ENCODE results near the gene PFDN1.

PFDN1 gene

DNA sequence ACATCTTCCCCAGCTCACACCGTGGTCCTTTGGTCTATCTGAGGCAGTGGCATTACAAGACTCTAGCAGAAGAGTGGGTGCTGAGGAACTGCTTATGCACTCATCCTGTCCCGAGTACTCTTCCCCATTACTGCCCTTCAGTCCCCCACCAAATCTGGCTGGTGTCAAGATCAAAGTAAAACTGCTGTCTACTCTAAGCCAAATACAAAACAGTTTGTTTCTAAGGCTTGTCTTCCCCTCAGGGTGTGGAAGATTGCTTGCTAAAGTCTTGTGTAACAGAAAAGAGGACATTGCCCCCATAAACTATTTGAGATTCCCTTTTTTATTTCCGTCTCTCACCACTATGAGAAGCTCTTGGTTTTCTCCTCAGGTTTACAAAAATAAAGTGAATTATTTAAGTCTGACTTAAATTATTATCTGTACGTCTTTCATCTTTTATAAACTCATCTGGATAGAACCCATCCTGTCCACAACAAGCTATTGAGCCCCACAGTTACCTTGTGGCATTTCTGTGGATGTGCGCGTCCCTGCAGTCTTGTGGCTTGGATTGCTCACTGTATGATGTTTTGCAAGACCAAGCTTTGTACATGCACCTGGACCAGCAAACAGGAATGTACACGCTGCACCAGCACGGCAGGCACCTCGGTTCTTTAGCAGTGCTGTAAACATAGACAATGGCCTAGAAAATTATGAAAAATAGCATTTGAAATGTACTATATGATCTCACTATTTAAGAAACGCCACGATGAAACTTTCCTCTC is 66.9 kb downstream of the PFDN1 start:
- DNase-seq = no peak

DNA sequence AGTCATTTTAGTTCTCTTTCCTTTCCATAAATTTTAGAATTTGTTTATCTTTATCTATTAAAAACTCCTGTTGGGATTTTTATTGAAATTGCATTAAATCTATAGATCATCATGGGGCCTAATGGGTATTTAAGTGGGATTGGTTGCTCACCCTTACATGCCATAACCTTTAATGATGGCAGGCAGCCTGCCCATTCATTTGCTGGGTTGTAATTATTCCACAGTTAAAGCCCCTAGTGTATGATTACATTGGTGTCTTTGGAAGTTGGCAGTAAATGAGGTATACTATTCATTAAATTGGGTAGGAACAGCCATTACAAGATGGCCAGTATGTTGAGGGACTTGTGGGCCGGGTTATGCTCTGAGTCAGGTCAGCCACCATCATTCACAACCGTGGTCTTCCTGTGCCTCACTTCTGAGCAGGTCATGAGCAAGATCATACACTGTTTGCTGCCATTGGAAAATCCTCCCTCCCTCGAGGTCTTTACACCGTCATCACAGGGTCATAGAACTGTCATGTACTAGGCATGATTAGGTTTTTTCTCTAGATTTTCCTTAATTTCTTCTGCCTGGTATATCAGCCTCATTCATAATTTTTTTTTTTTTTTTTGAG is 68.4 kb downstream of the PFDN1 start:
- no peak for DNase-seq

DNA sequence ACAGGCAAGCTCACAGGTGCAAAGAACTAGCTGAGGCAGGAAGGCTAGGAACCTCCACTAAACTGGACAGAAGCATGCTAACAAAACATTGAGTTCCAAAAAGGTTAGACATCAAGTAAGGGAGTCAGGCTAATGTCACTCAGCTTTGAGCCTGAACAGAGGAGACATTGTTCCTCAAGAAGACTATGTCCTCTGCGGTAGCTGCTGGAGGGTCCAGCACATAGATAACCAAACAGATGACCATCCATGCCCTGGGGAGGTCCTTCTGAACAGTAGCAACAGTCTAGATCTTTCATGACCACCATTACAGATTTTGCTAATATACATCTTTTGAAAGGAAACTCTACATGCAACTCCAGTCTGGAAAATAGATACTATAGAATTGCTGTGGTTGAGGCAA is 70.2 kb downstream of the PFDN1 start:
- DNase-seq = no peak

DNA sequence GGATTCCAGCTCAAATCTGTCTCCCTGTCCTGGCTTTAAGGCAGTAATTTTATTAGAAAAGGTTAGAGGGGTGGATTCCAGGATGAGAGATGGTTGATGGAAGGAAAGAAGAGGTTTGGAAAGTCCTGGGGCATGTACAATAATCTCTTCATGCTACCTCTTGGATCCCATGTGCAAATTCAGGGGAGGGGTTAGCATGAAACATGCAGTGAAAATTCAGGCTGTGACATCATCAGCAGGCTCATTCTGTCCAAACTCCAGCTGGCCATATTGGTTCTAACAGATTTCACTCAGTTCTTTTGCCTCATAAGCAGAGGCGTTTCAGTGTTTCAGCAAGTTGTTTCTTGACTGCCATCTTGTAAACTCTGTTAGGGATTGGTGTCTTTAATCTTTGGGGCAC is 72.5 kb downstream of the PFDN1 start:
- no peak for DNase-seq

DNA sequence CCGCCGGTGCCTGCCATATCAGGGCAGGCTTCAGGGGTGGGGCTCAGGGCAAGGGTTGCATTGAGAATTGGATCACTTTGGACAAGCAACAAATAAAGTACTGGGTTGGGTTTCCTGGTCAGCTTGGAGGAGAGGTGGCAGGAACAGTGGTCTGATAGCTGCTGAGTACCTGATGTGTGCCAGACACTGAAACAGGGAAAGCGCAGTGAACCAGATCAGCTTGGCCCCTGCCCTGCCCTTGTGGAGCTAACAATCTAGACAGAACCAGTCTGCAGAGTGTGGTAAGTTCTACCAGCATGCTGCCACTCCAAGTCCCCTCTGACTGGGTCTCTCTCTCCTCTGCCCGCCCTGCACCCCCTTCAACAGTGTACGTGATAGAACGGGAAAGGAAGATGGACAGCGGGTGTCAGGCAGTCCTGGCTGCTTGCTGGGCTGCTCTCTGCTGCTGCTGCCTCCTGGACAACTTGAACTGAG is 74.5 kb downstream of the PFDN1 start:
- no peak for DNase-seq

DNA sequence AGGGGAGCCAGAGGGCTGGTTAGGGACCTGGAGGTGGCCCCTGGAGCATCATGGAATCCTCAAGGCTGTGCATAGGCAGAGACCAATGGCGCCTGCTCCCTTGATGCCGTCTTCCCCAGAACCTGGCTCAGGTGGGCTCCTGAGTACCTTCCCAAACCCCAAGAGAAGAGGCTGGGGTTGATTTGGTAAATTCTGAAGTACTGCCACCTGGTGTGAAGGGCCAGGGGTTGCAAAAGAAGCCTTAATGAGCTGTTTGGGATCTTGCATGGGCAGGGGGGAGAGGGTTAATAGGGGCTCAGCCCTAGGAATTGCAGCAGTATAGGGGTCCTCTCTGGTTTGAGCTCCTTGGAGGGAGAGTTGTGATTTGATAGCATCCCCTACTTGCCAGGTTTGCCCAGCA is 75.9 kb downstream of the PFDN1 start:
- DNase-seq = no peak

DNA sequence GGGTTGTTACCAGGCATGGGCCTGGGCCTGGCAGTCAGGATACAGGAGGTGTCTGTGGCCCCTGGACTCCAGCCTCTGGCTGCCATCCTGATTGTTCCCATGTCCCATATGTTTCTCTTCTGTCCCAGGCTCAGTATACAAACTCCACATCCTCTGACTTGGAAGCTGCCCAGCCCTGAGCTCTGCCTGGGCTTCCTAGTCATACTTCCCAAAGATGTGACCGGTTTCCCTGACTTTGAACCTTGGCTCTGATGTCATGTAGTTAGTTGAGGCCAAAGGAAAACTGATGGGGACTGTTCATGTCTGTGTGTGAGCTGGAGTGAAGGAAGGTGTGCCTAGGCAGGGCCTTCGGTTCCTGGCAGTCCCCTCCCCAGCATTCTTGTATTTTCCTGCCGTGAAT is 77.5 kb downstream of the PFDN1 start:
- no peak for DNase-seq

DNA sequence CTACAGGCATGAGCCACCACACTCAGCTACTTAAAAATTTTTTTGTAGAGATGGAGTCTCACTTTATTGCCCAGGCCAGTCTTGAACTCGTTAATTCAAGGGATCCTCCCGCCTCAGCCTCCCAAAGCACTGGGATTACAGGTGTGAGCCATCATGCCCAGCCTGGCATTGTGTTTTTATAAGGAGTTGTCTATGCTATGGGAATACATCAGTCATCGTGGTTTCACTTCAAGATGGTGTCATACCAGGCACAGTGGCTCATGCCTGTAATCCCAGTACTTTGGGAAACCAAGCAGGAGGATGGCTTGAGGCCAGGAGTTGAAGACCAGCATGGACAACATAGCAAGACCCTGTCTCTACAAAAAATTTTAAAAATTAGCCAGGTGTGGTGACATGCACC is 78.2 kb downstream of the PFDN1 start:
- DNase-seq = no peak

DNA sequence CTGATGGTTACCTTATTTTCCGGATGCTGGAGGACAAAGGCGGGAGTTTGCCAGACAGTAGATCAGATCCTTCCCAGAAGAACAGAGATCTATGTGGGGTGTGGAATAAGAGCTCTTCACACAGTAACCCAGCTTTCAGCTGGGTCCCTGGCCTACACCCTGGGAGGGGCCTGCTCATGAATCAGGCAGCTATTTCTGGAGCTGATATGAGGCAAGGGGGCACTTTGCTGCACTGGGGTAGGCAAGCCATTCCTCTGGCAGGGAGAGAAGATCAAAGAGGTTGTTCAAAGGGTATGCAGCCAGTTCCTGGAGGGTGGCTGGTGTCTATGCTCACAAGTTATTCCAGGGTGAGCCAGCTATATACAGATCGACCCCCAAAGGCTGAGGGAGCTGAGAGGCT is 79.3 kb downstream of the PFDN1 start:
- no peak for DNase-seq

DNA sequence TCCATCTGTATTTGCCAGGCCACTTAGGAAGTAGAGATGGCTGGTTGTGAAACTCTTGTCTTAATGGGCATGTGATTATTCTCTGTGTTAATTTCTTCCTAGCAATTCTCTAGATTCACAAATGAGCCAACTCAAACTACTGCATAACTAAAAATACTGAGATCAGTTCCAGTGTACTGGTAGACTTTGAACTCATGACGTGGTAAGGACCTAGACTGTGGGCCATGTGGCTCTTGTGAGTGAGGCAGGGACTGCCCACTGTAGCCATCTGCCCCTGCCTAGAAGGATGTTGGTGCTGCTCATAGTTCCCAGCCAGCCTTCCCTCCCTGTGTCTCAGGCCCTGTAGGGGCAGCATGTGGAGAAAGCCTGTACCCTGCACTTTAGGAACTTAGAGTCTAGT is 80.5 kb downstream of the PFDN1 start:
- no peak for DNase-seq

DNA sequence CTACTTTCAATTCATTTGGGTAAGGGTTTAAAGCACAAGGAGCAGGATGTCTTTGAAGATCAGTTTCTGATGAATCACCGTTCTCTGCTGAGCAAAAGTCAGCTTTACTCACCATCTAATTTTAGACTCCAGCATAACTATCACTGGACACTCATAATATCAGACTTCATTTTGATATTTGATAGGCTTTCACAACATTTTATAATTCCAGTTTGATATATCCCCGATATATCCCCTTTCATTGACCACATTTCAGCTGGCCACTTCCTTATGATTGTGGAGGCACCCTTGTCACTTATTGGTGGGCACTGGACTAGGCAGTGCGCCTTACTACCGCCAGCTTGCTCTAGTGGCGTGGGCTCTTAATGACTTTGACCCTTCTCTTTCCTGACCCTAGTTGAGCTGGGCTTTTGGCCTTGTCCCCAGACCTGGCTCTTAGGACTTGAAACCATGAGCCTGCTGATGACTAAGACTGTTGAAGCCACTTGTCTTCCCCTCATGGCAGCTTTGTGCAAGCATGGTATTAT is 81.1 kb downstream of the PFDN1 start:
- no peak for DNase-seq

DNA sequence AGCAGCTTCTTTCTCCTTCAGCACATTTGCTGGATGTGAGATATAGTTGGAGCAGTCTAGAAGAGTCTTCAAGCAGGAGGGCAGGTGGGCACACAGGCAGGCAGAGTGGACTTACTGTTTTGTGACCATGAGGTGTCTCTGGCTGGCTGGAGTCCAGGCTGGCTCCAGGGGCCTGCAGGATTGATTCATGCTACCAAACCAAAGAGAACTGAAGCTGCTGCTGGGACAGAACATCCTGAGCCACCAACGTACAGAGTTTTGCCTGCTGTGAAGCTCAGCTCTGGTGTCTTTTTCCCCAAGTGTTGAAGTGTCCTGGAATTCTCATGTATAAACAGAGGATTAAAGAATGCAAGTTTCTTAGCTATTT is 82.2 kb downstream of the PFDN1 start:
- DNase-seq = no peak

DNA sequence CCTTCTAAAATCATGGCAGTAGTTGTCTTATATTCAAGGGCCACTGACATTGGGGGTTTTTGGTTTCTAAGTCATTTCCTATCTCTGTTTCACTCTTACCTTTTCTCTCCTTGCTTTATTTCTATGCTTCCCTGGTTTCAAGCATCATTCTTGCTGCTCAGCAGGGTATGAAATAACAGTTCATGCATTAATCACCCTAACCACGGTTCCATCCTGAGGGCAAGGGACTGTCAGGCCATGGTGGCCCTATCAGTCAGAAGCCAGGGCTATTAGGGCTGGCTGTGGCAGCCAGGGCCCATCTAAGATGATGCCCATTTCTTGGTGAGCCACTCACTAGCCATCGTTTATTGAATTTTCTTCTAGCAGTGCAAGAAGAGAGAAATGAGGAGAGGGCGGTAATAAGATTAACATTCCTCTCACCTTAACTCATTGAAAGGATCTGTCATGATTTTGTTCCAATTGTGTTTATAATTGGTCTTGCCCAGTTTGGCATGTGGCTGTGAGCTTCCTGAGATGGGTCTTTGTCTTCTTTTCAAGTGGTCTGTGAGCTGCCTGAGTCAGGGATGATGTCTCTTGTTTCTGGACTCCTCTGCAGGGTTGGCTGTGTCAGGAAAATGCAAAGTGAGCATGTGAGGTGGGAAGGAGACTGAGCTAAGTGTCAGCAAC is 82.7 kb downstream of the PFDN1 start:
- DNase-seq = no peak

DNA sequence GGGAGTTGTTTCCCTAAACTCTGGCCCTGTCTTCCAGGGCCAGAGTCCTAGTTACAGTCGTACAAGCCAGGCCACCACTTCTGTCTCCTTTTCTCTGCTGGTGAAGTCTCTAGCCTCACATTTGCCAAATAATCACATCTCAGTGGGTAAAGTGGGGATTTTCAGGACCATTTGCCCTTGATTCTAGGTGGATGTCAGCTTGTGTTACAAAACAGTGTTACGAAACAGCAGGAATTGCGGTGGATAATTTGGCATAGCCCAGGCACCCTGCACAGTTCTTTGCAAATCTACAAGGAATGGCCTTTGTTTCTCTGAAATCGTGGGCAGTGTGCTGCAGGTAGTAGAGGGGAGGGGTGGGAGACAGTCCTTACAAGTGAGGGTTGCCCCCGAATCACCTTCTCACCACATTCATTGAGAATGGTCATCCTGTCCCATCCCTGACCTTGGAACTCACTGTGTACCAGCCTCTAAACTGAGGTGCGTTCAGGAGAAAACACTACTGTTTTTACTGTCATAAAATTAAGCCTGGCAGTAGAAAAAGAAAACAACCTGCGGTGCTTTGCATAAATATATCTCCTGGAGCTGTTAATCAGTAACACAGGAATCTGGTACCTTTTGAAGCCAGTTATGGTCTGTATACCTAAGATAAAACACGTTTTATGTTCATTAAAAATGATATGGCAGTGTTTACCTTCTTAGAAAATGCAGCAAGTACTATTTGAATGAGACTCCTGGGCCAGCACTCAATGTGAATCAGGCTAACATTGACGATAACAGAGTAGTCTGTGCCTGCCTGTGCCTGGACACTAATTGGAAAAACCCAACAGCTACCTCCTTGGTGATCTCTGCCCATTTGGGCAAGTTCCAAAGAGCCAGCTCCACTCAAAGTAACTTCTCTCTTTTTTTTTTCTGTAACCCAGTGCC is 83.6 kb downstream of the PFDN1 start:
- DNase-seq = no peak

DNA sequence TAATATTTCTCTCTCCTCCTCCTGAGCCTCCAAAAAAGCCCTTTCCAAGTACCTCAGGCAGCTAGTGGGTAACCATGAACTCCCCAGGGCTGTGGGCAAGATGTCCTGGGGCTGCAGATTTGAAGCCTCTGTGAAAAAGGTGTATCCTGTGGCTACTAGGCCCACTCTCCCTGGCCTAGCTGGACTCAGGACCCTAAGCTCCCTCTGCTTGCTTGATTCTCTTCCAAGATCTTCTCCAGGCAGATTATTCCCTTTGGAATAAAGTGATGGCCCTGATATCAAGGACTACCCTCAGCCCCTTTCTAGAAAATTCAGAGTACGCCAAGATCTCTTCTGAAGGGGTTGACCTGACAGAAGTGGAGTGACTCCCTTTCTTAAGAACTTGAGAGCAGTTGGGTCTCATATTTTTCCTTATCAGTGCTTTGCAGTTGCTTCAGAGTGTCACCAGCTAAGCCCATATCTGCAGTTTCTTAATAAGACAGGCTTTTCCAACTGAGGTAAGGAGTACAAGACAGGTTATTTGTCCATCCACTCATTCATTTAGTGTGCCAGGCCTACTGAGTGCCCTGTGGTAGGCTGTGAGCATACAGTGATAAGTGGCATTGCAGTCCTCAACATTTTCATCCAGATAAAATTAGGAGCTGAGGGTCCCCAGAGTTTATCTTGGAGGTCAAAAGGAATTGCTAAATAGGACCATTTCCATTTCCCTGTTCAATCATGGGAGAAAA is 85.4 kb downstream of the PFDN1 start:
- DNase-seq = no peak

DNA sequence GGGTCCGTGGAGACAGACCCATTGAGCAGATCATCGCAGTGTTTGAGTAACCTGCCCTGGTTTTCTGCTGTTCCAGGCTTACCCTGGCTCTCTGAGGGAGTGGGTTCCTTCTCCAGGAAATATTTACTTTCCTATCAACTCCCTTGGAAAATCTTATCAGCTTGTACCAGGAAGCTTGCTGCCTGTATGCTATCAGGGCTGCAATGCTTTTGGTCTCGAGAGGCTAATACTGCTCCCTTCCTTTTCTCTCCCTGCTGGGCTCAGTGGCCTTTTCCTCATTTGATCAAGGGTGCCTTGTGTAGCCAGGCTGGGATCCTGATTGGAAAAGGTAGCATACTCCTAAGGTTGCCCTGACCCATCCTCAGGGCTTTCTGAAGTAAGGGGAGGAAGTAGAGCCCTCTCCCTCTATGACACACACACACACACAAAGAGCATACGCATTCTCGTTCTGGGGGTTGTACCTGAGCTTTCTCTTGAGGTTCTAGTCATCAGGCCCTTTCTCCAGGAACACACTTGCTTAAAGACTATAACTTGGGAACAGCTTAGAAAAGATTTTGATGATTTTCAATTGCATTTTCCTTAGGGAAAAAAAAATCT is 86.3 kb downstream of the PFDN1 start:
- DNase-seq = no peak

DNA sequence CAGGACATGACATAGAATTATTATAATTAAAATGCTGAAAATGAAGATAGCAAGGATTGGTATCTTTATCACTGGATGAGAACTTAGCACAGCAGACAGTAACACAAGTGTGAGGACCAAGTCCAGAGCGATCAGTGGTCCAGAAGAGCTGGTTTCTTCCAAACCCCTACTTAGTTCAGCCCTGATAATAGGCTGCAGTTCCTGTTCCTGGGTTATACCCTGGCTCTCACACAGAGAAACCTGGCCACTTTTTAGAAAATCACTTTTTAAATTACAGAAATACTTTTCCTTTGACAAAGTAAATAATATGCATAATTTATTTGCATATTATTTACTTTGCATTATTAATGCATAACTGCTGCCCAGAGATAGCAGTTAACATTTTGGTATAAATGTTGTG is 87.6 kb downstream of the PFDN1 start:
- no peak for DNase-seq

DNA sequence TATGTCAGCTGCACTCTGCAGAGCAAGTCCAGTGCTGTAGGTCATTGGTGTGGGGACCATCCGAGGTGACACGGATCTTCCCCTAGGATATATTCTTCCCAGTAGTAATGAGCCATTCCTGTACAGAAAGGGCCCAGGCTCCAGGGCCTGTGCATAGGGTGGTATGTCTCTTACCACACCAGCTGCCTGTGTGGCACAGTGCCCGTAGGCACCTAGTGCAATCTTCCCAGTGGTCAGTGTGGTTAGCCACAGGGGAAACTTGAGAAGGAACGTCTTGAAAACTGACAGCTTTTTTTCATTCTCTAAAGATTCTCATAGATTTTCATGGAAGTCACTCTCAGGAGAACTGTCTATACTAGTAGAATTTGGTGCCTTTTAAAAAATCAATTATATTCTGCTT is 88.1 kb downstream of the PFDN1 start:
- no peak for DNase-seq

DNA sequence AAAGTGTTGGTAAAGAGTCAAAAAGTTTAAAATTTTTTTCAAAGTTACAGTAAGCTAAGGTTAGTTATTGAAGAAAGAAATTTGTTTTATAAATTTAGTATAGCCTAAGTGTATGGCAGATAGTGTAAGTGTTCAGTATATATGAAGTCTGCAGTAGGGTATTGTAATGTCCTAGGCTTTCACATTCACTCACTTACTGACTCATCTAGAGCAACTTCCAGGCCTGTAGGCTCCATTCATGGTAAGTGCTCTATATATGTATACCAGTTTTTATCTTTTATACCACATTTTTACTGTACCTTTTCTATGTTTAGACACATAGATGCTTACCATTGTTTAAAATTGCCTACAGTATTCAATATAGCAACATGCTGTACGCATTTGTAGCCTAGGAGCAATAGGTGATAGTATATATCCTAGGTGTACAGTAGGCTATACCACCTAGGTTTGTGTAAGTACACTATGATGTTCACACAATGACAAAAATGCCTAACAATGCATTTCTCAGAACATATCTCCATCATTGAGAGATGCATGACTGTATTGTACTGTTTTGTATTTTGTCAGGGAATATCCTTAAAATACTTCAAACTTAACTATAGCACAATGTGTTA is 89.4 kb downstream of the PFDN1 start:
- DNase-seq = no peak

DNA sequence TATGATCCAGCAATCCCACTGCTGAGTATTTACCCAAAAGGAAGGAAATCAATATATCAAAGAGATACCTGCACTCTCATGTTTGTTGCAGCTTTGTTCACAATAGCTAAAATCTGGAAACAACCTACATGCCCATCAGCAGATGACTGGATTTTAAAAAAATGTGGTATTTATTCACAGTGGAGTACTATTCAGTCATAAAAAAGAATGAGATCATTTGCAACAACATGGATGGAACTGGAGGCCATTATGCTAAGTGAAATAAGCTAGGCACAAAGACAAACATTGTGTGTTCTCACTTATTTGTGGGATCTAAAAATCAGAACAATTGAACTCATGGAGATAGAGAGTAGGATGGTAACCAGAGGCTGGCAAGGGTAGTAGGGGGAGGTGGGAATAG is 94.8 kb downstream of the PFDN1 start:
- no peak for DNase-seq

DNA sequence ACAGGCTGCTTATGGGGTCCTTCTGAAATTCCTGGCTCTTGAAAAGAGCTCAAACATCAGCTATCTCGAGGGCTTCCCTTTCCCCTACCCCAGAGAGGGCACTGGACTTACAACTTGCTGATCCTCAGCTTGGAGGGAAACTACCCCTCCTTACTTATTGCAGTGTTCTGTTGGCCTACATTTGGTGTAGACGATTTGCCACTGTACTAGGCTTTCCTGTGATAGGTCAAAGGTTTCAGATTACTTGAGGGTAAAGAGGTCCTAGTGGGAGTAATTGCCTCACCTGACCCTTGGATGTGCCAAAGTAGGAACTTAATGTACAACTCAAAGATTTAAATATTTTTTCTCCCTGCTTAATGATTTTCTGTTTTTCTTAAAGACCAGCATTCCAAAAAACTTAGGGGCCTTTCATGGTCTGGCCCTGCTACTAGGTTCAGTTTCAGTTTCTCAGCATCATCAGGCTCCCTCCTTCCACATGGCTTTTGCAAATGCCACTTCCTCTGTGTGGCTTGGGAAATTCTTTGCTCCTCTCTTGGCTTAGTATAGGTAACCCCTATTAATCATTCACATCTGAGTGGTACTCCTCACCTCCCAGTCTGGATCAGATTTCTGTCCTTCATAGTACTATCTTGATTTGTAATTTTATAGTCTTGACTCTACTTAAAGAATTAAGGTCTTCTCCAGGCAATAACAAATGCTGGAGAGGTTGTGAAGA is 95.5 kb downstream of the PFDN1 start:
- DNase-seq = no peak
